Fibroblast of lung (primary cell): ENCODE results near the gene CALML6. TPM values are rescaled to one million over a fixed set of nuclear protein-coding genes. Genes with fewer than 3 reads are reported as not detected.

Source experiments
- DNase-seq, 2 donors: peaks; one replicate each; pipeline versions ENCODE4 v3.0.0 to v3.0.0-alpha.2; 2010; ENCODE audit warnings: low read depth in 2 of 2
- H2AFZ ChIP-seq: 2 replicates; pipeline ENCODE4 v1.5.1; 2012; ENCODE audit warnings: low read length, control low read depth, inconsistent platforms
- H3K27ac ChIP-seq: 2 replicates; pipeline ENCODE4 v1.5.1; 2011; ENCODE audit warnings: low read length, control low read depth; ENCODE audit not compliant: insufficient read depth
- H3K27me3 ChIP-seq: 2 replicates; pipeline ENCODE4 v1.5.1; 2011; ENCODE audit warnings: mild to moderate bottlenecking, low read length; ENCODE audit not compliant: control insufficient read depth, insufficient read depth
- H3K36me3 ChIP-seq: 2 replicates; pipeline ENCODE4 v1.5.1; 2011; ENCODE audit warnings: low read length; ENCODE audit not compliant: control insufficient read depth, insufficient read depth
- H3K4me1 ChIP-seq: 2 replicates; pipeline ENCODE4 v1.5.1; 2011; ENCODE audit warnings: low read length; ENCODE audit not compliant: control insufficient read depth, insufficient read depth; ENCODE audit errors: extremely low read depth
- H3K4me2 ChIP-seq: 2 replicates; pipeline ENCODE4 v1.5.1; 2011; ENCODE audit warnings: low read length, control low read depth; ENCODE audit not compliant: insufficient read depth; ENCODE audit errors: extremely low read depth
- H3K4me3 ChIP-seq, 4 experiments: fragments of 200-600 bp in 1 of 4; sonication (generic) in 1 of 4; replicated peaks in 1 of 4; 2 replicates each; pipeline ENCODE4 v1.5.1; 2011 to 2016; ENCODE audit warnings: low read length in 4 of 4, low read depth in 3 of 4, mild to moderate bottlenecking in 3 of 4, control low read depth in 2 of 4, inconsistent platforms in 1 of 4, mixed read lengths in 1 of 4; ENCODE audit not compliant: insufficient read depth in 1 of 4; ENCODE audit errors: control extremely low read depth in 1 of 4
- H3K79me2 ChIP-seq: 2 replicates; pipeline ENCODE4 v1.5.1; 2012; ENCODE audit warnings: mild to moderate bottlenecking, low read length, inconsistent platforms; ENCODE audit not compliant: control insufficient read depth, insufficient read depth
- H3K9ac ChIP-seq: 2 replicates; pipeline ENCODE4 v1.5.1; 2011; ENCODE audit warnings: mild to moderate bottlenecking, low read length, control low read depth; ENCODE audit not compliant: insufficient read depth
- H3K9me3 ChIP-seq: 2 replicates; pipeline ENCODE4 v1.5.1; 2012; ENCODE audit warnings: low read depth, low read length; ENCODE audit not compliant: control insufficient read depth, insufficient read depth
- H4K20me1 ChIP-seq: 2 replicates; pipeline ENCODE4 v1.5.1; 2011; ENCODE audit warnings: low read length; ENCODE audit not compliant: control insufficient read depth, insufficient read depth; ENCODE audit errors: extremely low read depth
- EZH2 ChIP-seq: IDR thresholded peaks from 2 replicates; pipeline ENCODE4 v1.5.1; 2012; ENCODE audit warnings: low read length, control low read depth, mild to moderate bottlenecking; ENCODE audit errors: missing control alignments
- polyA plus RNA-seq, 2 donors: library from polyadenylated mRNA; depleted of rRNA in 1 of 2; stranded (reverse) in 1 of 2; unstranded in 1 of 2; fragments of >200 nt; gene quantifications; 2 replicates each; pipeline ENCODE4 v1.2.1, GENCODE V29; 2011 to 2012; ENCODE audit warnings: missing spikeins in 1 of 2
- total RNA-seq: library from RNA; depleted of rRNA; stranded (reverse); fragments of >200 nt; gene quantifications from 2 replicates; pipeline ENCODE4 v1.2.1, GENCODE V29; 2014
- TF ChIP-seq, protein P1 (sequence below), 2 donors: IDR thresholded peaks in 1 of 2; conservative IDR thresholded peaks in 1 of 2; 1 replicate in 1 of 2; 2 replicates in 1 of 2; pipeline ENCODE4 v1.5.1; 2011 to 2012; ENCODE audit warnings: low read length in 2 of 2, control low read depth in 1 of 2, inconsistent platforms in 1 of 2, low read depth in 1 of 2, mild to moderate bottlenecking in 1 of 2

The CALML6 gene
- total and polyA plus RNA-seq, 2 donors (not counting 1 experiment from before 2014, with no cell fraction given): 0.09 to 0.17 TPM

DNA sequence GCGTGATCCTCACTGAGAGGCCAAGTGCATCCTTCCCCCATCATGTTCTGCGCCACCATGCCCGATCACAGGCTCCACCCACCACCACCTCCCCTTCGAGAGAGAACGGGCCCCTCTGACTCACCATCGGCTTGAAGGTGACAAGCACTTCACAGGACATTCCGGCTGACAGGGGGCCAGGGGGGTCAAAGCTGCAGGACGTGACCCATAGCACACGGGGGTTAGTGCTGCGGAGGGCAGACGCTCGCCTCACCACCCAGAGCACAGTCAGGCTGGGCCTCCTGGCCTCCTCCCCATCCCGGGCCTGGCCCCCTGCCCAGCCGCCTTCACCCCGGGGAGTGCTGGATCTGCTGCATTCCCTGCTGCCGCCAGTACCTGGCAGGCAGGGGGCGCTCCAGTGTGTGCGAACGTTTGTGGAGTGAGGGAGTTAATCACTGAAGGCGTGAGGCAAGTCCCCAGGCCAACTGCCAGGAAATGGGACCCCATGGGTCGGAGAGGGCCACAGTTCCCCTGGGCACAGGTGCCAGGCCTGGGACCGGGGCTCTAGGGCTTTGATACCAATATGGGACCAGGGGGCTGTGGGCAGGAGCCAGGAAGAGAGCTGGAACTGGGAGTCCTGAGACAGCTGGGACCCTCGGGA, 44.9 kb downstream of the CALML6 start:
- no peak overlapping the region for H3K27ac ChIP-seq
- no peaks in the 10 kb centered on the region for H3K4me1 ChIP-seq
- H3K79me2 ChIP-seq: no peaks in the 10 kb centered on the region
- H3K4me3 ChIP-seq: no peak overlapping the region
- no peaks in the 10 kb centered on the region for H3K36me3 ChIP-seq
- no peaks in the 10 kb centered on the region for H3K9me3 ChIP-seq
- no peak overlapping the region for H3K4me2 ChIP-seq
- H4K20me1 ChIP-seq: no peaks in the 10 kb centered on the region
- no peak overlapping the region for H2AFZ ChIP-seq
- peak; percentile 61 to 67 for DNase-seq
- H3K9ac ChIP-seq: no peak overlapping the region
- H3K27me3 ChIP-seq: peaks cover 4% of the 10 kb centered on the region
- no peak for TF ChIP-seq EZH2
- TF ChIP-seq, protein P1, sequence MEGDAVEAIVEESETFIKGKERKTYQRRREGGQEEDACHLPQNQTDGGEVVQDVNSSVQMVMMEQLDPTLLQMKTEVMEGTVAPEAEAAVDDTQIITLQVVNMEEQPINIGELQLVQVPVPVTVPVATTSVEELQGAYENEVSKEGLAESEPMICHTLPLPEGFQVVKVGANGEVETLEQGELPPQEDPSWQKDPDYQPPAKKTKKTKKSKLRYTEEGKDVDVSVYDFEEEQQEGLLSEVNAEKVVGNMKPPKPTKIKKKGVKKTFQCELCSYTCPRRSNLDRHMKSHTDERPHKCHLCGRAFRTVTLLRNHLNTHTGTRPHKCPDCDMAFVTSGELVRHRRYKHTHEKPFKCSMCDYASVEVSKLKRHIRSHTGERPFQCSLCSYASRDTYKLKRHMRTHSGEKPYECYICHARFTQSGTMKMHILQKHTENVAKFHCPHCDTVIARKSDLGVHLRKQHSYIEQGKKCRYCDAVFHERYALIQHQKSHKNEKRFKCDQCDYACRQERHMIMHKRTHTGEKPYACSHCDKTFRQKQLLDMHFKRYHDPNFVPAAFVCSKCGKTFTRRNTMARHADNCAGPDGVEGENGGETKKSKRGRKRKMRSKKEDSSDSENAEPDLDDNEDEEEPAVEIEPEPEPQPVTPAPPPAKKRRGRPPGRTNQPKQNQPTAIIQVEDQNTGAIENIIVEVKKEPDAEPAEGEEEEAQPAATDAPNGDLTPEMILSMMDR (conservative IDR thresholded peaks at IDR 0.05 in 1 of 2, IDR thresholded peaks at IDR 0.05 in 1 of 2; ENCODE audit: low read depth in 1 of 2, low read length in 2 of 2): peak; percentile 57 to 74

DNA sequence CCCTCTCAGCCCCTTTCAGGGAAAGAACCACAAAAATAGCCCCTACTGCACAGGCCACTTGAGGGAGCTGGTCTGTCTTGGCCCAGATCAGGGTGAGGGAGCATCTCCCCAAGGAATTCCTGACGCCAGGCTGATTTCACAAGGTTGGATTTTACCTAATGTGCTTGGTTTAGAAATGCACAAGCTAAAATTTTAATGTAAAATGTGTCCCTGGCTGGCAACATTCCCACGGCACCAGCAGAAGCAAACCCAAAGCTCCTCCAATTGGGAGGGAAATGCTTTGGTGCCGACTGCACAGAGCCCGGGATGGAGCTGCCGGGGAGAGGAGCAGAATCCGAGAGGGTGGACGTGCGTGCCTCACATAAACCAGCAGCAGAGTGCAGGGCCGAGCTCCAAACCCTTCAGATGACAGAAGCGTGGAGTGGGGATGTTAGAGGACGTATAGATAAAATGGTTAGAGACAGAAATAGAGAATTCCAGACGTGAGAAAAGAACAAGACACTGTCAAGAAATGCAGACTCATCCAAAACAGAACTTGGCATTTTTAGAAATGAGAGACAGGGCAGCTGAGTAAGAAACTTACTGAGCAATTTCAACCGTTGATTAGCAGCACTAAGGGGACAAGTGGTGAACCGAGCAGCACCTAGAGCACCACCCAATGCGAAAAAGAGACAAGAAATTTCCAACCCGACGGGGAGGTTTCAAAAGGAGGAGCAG, 45.6 kb downstream of the CALML6 start:
- Histone ChIP-seq H3K27me3 (peaks cover 6% of the 10 kb centered on the region), H4K20me1 (no peaks in the 10 kb centered on the region), H3K36me3 (no peaks in the 10 kb centered on the region), H3K4me1 (no peaks in the 10 kb centered on the region), H3K9ac (no peak overlapping the region), H3K9me3 (no peaks in the 10 kb centered on the region), H3K4me3 (no peak overlapping the region), H2AFZ (no peak overlapping the region), H3K27ac (no peak overlapping the region), H3K4me2 (no peak overlapping the region), H3K79me2 (no peaks in the 10 kb centered on the region)
- TF ChIP-seq, protein P1 (conservative IDR thresholded peaks at IDR 0.05 in 1 of 2, IDR thresholded peaks at IDR 0.05 in 1 of 2; ENCODE audit: low read depth in 1 of 2, low read length in 2 of 2): no peak
- TF ChIP-seq EZH2: no peak
- DNase-seq: no peak

DNA sequence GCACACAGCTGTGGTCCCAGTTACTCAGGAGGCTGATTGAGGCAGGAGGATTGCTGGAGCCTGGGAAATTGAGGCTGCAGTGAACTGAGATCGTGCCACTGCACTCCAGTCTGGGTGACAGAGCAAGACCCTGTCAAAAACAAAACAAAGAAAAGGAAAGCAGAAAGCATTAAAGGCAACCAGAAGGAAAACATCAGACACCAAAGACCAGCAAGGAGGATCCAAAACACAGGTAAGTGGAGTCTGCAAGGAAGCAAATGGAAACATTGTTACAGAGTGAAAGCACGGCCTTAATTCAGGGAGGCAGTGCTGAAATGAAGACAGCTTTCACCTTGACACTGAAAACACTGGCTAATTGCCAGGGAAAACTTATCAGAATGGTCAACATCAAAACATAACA, 47.7 kb downstream of the CALML6 start:
- Histone ChIP-seq H3K4me1 (no peaks in the 10 kb centered on the region), H3K27ac (no peak overlapping the region), H3K9ac (no peak overlapping the region), H3K79me2 (no peaks in the 10 kb centered on the region), H3K27me3 (peaks cover 6% of the 10 kb centered on the region), H2AFZ (no peak overlapping the region), H3K4me3 (no peak overlapping the region), H3K9me3 (no peaks in the 10 kb centered on the region), H4K20me1 (no peaks in the 10 kb centered on the region), H3K4me2 (no peak overlapping the region), H3K36me3 (no peaks in the 10 kb centered on the region)
- no peak for TF ChIP-seq EZH2
- no peak for DNase-seq
